Measurements from ENCODE around the gene STK10. TPM values are rescaled to one million over a fixed set of nuclear protein-coding genes. Genes with fewer than 3 reads are reported as not detected.
A peak's percentile ranks its signal among the peaks of the same experiment; 100 is the strongest.

STK10 gene
- total RNA-seq, 1 donor: 27.1 TPM

- Histone ChIP-seq H2AFZ (ENCODE audit: low read length) (peak overlapping the region; percentile 29), H3K4me2 (ENCODE audit: insufficient read depth, low read length) (no peak overlapping the region), H3K27ac (ENCODE audit: low read depth, low read length) (no peak overlapping the region)
Measured at GRCh38 chr5:172189693-172190296, 1.8 kb upstream of the STK10 start.

GRCh38 chr5:172188893-172189692 is 1.1 kb upstream of the STK10 start:
- H3K79me2 ChIP-seq (ENCODE audit: insufficient read depth, low read length): peaks cover 34% of the 10 kb centered on the region
- H3K4me2 ChIP-seq (ENCODE audit: insufficient read depth, low read length): peak overlapping the region; percentile 86
- DNase-seq (ENCODE audit: insufficient read length, low spot score, missing footprints): no peak
- peaks cover 7% of the 10 kb centered on the region for H4K20me1 ChIP-seq (ENCODE audit: insufficient read depth, low read length)
- H2AFZ ChIP-seq (ENCODE audit: low read length): peak overlapping the region; percentile 29
- peaks cover 12% of the 10 kb centered on the region for H3K4me1 ChIP-seq (ENCODE audit: insufficient read depth, low read length)
- H3K36me3 ChIP-seq (ENCODE audit: insufficient read depth, low read length): peaks cover 8% of the 10 kb centered on the region
- H3K27ac ChIP-seq (ENCODE audit: low read depth, low read length): no peak overlapping the region
- H3K9me3 ChIP-seq (ENCODE audit: low read depth, low read length): no peaks in the 10 kb centered on the region
- TF ChIP-seq CTCF (IDR thresholded peaks at IDR 0.05; ENCODE audit: extremely low read depth, low read depth, low read length): no peak
- H3K4me3 ChIP-seq (ENCODE audit: insufficient read depth, low read length): peak overlapping the region; percentile 98
- H3K27me3 ChIP-seq (ENCODE audit: insufficient read depth, low read length): no peaks in the 10 kb centered on the region

More at GRCh38 chr5:172189693-172190296, 1.8 kb upstream of the STK10 start:
- H3K36me3 ChIP-seq (ENCODE audit: insufficient read depth, low read length): peaks cover 3% of the 10 kb centered on the region
- H3K4me3 ChIP-seq (ENCODE audit: insufficient read depth, low read length): no peak overlapping the region
- peaks cover 4% of the 10 kb centered on the region for H4K20me1 ChIP-seq (ENCODE audit: insufficient read depth, low read length)
- no peaks in the 10 kb centered on the region for H3K9me3 ChIP-seq (ENCODE audit: low read depth, low read length)
- DNase-seq (ENCODE audit: insufficient read length, low spot score, missing footprints): no peak
- peaks cover 12% of the 10 kb centered on the region for H3K4me1 ChIP-seq (ENCODE audit: insufficient read depth, low read length)
- peaks cover 27% of the 10 kb centered on the region for H3K79me2 ChIP-seq (ENCODE audit: insufficient read depth, low read length)
- H3K27me3 ChIP-seq (ENCODE audit: insufficient read depth, low read length): no peaks in the 10 kb centered on the region
- TF ChIP-seq CTCF (IDR thresholded peaks at IDR 0.05; ENCODE audit: extremely low read depth, low read depth, low read length): no peak

- peak; percentile 95 for DNase-seq (ENCODE audit: insufficient read length, low spot score, missing footprints)
- H4K20me1 ChIP-seq (ENCODE audit: insufficient read depth, low read length): peaks cover 9% of the 10 kb centered on the region
- peaks cover 12% of the 10 kb centered on the region for H3K4me1 ChIP-seq (ENCODE audit: insufficient read depth, low read length)
- H2AFZ ChIP-seq (ENCODE audit: low read length): peak overlapping the region; percentile 89
- H3K27me3 ChIP-seq (ENCODE audit: insufficient read depth, low read length): no peaks in the 10 kb centered on the region
- H3K79me2 ChIP-seq (ENCODE audit: insufficient read depth, low read length): peaks cover 51% of the 10 kb centered on the region
- peaks cover 15% of the 10 kb centered on the region for H3K36me3 ChIP-seq (ENCODE audit: insufficient read depth, low read length)
- H3K27ac ChIP-seq (ENCODE audit: low read depth, low read length): peak overlapping the region; percentile 77
- no peaks in the 10 kb centered on the region for H3K9me3 ChIP-seq (ENCODE audit: low read depth, low read length)
- H3K4me3 ChIP-seq (ENCODE audit: insufficient read depth, low read length): peak overlapping the region; percentile 98
- peak overlapping the region; percentile 86 for H3K4me2 ChIP-seq (ENCODE audit: insufficient read depth, low read length)
- no peak for TF ChIP-seq CTCF (IDR thresholded peaks at IDR 0.05; ENCODE audit: extremely low read depth, low read depth, low read length)
Measured at GRCh38 chr5:172187118-172188032, 649 bp downstream of the STK10 start.
